ENCODE data around the gene CALCOCO1.
A peak's percentile ranks its signal among the peaks of the same experiment; 100 is the strongest.
"Not testable (repeated sequence)": the region's sequence is repeated elsewhere in the genome, so short reads cannot be mapped to it uniquely, and the experiment has no call there.

Gene CALCOCO1, protein sequence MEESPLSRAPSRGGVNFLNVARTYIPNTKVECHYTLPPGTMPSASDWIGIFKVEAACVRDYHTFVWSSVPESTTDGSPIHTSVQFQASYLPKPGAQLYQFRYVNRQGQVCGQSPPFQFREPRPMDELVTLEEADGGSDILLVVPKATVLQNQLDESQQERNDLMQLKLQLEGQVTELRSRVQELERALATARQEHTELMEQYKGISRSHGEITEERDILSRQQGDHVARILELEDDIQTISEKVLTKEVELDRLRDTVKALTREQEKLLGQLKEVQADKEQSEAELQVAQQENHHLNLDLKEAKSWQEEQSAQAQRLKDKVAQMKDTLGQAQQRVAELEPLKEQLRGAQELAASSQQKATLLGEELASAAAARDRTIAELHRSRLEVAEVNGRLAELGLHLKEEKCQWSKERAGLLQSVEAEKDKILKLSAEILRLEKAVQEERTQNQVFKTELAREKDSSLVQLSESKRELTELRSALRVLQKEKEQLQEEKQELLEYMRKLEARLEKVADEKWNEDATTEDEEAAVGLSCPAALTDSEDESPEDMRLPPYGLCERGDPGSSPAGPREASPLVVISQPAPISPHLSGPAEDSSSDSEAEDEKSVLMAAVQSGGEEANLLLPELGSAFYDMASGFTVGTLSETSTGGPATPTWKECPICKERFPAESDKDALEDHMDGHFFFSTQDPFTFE

DNA sequence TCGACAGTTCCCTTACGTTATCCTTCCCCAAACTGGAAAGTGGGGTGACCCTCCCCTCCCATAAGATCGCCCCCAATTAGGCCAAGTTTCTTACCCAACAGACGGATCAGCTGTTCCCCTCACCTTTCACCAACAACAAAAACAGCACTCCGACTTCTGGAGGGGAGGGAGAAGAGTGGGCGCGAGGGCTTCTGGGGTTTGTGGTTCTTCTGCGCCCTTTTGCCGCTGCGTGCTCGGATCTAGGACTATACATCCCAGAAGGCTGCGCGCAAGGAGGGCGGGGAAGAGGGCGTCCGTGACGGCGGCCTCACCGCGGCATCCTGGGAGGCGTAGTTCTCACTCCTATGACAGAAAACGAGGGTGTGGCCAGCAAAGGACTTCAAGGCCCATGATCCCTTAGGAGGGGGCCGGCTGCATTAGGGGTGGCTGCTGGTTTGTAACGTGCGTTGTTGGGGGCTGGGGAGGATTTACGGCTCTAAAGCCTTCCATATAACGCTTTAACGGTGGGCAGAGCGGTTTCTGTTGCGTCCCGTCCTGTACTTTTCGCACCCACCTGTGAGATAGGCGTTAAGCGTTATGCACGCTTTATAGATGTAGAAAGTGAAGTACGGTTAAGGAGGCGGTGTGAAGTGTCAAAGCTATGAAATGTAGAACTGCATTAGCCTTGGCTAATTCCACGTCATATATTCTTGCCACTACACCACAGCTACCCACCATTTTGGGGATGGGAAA lies at the start of gene CALCOCO1:
Gene CALCOCO1 (minus strand): TSS at position 143 of the 732 bp plus-strand sequence. CDS start 2,210 bp downstream, outside the sequence.
- peak; percentile 100 for DNase-seq

DNA sequence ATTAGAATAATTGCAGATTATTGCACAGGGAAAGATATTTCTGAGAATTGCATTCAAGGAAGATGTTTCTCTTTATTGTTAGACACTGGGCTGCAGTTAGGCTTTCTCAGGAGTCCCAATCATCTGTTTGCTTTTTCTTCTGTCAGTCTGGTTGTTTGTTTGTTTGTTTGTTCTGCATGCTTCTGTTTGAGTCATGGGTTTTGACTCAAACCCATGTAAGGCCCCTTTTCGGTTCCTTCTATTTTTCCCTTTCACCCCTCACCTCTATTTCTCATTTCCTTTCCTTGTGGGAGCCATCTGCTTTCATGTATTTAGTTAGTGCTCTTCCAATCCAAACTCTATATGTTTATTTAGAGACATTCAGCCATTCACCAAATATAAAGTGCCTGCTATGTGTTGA lies 49.6 kb upstream of the CALCOCO1 start:
- DNase-seq, result no peak

DNA sequence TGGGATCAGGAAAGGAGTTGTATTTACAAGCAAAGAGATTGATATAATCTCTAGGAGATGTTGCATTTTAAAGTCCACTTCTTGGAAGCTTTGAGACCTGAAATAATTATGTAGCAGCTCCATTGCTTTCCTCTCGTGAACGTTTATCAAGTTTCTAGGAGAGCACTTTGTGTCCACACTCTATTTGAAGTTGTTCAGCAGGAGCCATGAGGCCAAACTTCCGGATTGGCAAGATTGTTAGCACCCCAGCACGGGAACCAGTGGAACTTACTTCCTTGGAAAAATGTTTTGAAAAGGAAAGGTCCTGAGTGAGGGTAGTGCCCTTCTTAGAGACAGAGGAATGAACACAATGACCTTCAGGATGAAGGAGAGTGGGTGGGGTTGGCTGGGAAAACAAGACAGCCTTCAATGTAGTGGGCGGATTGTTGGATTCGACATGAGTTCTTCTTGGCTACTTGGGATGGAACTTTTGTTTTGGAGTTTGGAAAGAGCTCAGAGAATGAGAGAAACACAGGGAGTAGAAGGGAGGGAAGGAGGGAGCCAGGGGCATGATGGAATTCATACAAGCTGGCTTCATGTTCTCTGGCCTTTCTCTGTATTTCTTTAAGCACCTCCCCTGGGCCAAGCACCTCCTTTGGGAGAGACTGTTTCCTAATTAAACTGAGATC lies 48.4 kb upstream of the CALCOCO1 start:
- DNase-seq, result no peak

DNA sequence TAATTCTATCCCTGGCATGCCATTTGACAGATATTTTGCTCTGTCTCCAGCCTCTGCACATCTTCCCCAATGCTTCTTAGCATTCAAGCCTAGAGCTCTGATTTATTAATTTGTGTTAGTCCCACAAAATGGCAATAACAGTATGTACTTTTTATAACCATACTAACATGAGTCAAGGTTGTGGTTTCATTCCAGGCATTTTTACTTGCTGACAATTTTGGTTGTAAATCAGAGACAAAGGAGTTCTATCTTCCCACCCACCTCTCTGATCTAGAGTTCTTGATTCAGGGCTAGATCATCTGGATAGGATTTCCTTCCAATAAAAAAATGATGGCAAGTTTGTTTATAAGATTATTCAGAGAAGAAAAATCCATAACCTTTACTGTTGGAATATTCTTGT lies 43.0 kb upstream of the CALCOCO1 start:
- DNase-seq, result no peak

DNA sequence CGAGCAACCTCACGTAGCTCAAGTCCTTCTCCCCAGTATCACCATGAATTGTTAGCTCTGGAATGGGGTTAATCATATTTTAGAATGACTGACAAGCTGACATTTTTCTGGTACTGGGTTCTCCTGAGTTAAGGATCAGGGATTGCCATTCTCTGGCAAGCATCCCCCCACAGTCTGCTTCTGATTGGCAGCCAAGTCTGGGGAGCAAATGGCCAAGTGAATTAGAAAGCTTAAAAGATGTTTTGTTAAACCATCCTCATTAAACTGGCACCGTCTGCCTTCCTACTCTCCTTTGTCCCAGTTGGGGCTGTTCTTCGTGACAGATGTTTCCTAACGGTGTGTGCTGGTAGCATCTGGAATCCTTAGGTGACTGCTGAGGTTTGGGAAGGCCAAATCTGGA lies 41.7 kb upstream of the CALCOCO1 start:
- no peak for DNase-seq

DNA sequence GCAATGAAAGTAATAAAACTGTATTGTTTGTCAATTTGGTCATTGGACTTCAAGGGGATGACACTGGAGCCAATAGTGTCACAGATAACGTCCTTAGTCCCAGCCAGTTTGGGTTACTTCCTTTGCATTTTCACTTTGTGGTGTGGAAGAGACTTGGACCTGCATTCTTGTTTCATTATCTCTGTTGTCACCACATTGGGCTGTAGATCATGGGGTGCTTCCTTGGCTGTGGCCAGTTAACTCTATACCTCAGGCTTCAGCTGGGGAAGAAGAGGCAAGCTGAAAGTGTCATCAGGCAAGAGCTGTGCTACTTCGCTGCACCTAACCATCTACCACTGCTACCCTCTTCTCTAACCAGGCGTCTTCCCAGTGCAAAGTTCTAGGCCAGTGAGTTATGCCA lies 39.6 kb upstream of the CALCOCO1 start:
- no peak for DNase-seq

DNA sequence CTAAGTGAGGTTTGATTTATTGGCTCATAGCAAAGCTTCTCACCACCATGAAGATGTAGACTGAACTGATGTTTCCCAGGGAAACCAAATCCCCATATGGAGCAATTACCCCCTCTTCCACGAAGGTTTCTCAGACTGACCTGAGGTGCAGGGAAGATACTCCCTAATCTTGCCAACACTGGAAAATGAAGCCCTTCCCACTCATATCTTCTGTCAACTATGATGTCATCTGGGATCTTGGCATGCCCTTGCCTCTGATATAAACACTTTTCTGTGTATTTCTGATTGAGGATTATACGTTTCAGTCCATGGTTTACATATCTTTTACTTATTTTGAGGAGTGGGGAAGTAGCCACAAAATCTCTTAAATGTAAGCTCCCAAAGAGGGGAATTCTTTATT lies 38.6 kb upstream of the CALCOCO1 start:
- no peak for DNase-seq

DNA sequence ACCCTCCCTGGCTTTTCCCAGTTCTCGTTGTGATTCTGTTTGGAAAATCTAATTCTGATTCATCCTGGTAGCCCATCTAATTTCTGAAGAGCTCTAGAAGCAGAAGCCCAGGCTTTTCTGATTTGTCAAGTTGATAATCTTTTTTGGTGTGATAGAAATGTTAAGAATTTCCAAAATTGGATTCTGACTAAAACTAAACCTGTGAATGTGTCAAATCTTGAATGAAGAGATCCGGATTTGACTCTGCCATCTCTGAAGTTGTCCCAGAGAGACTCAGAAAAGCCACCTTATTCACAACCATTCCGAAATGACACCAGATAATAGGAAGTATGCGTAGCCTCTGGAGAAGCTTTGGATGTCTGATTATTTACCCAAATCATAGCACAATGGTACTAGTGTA lies 37.4 kb upstream of the CALCOCO1 start:
- DNase-seq, result no peak

DNA sequence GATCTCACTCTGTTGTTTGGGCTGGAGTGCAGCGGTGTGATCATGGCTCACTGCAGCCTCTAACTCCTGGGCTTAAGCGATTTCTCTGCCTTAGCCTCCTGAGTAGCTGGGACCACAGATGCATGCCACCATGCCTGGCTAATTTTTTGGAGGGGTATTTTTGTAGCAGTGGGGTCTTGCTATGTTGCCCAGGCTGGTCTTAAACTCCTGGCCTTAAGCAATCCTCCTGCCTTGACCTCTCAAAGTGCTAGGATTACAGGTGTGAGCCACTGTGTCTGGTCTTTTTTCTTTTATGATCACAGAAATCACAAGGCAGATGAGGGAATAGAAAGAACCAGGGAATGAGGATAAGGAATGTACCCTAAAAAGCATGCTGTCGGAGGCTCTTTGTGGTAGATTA lies 35.5 kb upstream of the CALCOCO1 start:
- DNase-seq, result not testable (repeated sequence)

DNA sequence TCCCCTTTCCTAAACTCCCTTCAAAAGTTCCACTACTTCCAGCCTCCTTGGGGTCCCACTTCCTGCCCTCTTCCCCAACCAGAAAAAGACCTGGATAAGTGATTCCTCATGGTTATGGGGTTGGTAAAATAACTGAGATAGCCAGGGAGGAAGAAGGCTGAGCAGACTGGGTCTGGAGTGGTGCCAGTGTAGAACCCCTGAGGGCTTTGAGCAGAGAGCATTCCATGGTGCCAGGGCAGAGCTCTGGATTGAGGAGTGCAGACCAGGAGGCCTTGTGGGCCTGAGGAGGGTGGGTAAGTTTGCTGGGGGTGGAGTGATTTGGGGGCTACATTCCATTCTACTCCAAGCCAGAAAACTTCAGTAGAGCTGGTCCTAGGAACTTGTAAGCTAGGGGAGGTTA lies 34.1 kb upstream of the CALCOCO1 start:
- peak; percentile 32 for DNase-seq

DNA sequence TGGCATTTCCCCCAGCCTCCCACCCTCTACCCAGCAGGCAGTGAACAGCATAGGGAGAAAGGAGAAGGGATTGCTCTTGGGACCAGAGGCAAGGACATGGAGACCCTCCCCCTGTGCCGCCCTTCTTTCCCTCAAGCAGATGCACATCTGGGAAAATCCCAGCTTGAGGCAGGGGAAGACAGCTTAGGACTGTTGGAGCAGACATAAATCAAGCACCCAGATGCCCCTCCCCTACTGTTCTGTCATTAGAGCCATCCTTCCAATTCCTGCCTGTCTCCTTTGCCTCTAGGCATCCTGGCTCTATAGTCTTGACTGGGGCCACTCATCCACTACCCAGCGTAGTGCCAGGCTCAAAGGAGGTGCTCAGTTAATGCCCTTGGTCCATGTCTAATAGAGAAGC lies 32.0 kb upstream of the CALCOCO1 start:
- DNase-seq, result peak; percentile 73

DNA sequence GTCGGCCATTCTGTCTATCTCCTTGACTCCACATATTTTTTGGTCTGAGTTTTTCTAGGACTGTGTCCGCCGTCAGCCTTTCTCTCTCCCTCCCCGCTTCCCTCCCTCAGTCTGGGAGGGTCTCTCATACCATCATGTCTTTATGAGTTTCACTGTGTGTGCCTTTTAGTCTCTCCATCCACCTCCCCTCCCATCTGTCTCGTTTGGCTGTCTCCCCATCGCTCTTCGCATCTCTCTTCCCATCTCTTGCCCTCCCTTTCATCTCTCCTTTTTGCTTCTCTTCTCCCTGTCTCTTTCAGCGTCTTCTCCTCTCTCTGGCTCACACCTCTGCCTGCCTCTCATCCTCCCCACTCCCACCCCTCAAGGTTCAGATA lies 31.5 kb upstream of the CALCOCO1 start:
- DNase-seq, result no peak

DNA sequence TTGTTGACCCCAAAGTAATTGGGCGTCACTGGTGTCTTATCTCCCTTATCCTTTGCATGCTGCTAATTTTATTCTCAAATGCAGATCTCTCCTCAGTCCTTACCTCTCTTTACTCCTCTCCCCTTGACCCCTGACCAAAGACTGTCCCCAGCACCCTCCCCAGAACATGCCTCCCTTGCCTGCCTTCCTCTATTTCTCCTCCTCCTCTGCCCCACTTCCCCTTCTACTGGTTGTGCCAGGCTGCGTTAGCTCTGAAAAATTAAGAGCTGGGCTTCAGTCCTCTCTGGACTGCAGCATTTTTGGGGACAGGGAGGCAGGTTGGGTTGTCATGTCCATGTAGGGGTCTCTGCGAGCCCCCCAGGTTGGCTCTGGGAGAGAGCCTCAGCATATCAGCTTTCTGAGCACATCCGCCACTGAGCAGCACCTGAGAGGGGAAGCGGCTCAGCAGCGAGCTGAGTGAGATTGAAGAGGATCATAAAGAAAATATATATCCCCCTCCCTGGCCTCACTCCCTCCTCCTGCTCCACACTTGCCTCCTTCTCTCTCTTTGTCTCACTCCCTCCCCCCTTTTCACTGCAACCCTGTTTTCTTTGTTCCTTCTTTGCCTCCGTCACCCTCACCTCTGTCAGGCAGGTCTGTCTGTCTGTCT lies 31.0 kb upstream of the CALCOCO1 start:
- peak; percentile 44 for DNase-seq

DNA sequence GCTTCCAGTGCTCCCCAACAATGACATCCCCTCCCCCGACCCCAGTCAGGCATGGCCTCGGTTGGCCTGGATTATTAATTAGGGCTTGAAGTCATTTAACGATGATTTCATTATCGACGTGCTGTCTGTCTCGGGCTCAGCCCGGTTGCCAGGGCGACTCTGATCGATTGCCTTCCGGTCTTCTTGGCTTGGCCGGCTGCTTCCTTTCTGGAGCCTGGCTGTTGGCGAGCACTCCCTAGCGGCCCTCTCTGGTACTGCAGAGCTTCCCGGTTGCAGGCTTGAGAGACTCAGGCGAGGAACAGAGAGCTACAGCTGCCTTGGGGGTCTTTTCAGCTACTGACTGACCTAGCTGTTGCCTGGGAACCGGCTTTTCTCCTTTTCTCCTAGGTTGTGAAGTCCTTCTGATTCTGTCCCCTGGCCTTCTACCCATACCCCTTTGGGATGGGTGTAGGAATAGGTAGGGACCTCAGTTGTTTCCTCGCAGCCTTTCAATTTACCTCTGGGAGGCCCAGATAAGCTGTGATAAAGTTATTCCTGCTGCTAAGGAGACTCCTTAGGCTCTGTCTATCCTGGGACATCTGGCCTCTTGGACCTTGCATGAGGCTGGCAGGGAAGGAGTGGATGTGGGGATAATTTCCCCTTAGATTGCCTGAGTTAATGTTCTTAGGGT lies 30.0 kb upstream of the CALCOCO1 start:
- DNase-seq, result peak; percentile 98

DNA sequence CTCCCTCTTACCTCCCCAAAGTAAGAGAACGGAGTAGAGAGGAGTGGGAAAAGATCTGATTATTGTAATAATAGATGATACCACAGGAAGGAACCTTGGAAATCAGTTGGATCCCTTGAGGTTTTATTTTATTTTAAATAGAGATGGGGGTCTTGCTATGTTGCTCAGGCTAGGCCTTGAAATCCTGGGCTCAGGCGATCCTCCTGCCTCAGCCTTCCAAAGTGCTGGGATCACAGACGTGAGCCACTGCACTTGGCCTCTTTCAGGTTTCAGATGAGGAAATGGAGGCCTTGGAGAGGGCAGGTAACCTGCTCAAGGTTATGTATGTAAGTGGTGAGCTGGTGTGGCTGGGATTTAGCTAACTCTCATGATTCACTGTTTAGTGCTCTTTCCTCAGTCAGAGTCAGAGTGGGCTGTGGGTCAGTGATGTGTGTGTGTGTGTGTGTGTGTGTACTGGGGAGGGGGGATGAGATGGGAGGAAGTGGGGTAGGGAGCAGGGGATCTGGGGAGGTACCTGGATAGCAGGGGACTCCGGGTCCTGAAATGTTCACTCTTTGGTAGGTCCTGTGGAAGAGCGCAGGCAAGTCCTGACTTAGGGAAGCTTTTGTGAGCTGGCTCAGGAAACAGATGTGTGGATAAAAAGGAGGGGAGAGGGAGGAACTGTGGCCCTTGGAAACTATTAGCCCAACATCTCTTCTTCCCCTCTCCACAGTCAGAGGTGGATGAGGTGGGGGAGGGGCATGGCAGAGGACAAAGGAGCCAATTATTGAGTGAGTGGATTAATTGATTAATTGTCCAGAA lies 29.2 kb upstream of the CALCOCO1 start:
- peak; percentile 56 for DNase-seq

DNA sequence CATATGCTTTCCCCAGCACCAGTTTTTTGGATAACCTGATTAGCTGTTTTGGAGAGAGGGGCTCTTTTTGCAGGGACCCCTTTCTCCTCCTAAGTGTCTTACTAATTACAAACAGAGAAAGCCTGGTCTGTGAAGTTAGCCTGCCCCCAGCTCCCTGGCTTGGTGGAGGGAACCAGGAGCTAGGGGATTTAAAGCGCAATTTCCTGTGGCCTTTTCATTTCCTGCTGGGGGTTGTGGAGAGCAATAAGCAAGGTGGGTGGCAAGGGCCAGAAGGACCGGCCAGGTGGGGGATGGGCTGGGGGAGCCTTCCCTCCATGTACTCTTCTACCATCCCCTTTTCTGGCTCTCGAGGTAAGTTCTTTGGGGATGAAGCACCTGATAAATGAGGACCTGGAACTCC lies 28.6 kb upstream of the CALCOCO1 start:
- DNase-seq, result peak; percentile 54

DNA sequence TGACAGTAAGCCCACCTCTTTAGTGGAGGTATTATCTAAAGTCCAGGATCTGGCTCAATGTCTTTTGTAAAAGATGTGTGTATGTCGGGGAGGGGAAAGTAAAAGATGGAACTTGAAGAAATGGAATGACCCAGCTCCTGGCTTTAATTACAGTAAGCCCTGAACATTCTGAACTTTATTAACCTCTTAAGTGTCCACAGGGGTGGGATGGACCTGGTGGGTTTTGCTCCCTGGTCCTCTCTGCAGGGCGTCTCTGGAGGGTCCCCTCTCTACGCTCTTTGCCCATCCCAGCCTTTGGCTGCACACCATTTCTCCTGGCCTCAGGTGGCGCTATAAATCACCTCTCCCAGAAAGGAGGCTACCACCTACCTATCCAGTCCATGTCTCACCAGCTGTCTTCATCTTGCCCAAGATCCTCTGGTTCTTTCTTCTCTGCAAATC lies 28.2 kb upstream of the CALCOCO1 start:
- peak; percentile 54 for DNase-seq

DNA sequence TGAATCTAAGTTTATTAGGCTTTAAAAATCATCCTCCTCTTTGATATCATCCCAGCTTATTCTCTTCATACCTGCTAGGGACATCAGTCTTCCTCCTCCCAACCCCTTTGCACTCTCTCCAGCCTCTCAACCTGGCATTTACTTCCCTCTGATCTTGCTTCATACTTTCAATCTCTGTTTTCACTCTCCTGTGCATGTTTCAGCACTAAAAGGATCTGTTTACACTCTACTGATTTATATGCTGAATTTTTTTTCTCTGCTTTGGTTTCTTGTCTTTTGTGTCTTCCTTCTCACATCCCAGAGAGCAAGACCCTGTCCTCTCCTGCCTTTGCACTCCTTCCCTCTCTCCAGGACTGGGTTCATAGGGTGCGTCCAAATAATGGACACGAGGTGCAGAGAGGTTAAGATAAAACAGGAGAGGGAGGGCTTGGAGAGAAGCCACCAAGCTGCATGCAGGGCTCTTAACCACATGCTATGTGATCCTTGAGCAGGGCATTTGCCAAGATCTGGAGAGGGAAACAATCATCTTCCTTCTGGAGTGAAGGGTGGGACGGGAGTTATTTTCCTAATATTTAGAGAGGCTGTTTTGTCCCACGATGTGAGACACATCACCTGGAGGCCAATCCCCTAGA lies 27.5 kb upstream of the CALCOCO1 start:
- DNase-seq, result peak; percentile 50

DNA sequence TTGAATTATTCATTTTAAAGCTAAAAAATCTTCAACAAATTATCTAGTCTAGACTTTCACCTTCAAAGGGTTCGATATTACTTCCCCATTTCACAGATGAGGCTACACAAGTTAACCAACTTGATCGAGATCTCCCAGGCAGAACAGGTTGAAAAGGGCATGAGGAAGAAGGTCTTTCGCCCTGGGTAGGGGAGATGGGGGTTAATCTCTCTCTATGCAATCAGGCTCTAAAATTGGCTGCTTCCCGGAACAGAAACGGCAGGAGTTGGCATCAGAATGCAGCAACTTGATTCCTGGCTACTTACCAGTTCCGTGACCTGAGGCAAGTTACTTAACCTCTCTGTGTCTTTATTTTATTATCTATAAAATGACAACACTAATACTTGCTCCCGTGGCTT lies 26.9 kb upstream of the CALCOCO1 start:
- DNase-seq, result no peak

DNA sequence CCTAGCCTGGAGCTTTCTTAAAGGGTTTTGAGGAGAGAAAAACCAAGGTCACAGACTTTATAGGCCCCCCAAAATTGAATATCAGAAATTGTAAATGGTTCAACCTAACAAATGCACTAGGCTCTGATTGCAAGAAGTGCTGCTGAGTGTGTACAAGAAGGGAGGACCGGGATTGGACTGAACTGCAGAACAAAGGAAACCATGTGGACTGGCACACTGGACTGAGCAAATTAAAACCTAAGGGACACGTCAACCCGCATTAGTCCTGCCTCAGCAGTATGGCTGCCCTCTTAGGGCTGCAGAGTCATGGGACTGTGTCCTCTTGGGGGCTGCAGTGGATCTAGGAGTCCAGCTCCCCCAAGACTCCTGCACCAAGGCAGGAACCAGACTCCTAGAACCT lies 25.4 kb upstream of the CALCOCO1 start:
- peak; percentile 44 for DNase-seq

DNA sequence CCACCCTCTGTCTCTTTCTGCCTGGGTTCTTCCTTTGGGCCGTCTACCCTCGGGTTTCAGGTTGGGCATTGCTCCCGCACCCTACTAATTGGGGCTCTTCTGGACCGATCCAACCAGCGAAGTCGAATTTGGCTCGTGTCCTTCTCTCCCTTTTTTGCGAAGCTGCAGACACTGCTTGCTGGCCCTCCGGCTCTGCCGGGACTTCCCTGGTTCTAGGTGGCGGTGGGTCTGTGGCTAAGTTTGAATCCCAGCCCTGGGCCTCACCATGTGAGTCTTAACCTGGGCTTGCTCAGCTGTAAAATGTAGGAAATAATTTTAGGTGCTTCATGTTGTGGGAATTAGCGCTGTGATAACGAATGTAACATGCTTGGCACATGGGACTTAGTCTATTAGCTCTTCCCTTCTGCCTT lies 24.9 kb upstream of the CALCOCO1 start:
- DNase-seq, result no peak
